CD4-positive, alpha-beta T cell treated with Interleukin-15 for 1 hour (primary cell): ENCODE measurements around the gene ADH5.
"Not testable (repeated sequence)": the region's sequence is repeated elsewhere in the genome, so short reads cannot be mapped to it uniquely, and the experiment has no call there.

ENCODE experiments used
- DNase-seq: peaks from one replicate; pipeline ENCODE4 v3.0.0-alpha.2; 2020

ADH5 gene

DNA sequence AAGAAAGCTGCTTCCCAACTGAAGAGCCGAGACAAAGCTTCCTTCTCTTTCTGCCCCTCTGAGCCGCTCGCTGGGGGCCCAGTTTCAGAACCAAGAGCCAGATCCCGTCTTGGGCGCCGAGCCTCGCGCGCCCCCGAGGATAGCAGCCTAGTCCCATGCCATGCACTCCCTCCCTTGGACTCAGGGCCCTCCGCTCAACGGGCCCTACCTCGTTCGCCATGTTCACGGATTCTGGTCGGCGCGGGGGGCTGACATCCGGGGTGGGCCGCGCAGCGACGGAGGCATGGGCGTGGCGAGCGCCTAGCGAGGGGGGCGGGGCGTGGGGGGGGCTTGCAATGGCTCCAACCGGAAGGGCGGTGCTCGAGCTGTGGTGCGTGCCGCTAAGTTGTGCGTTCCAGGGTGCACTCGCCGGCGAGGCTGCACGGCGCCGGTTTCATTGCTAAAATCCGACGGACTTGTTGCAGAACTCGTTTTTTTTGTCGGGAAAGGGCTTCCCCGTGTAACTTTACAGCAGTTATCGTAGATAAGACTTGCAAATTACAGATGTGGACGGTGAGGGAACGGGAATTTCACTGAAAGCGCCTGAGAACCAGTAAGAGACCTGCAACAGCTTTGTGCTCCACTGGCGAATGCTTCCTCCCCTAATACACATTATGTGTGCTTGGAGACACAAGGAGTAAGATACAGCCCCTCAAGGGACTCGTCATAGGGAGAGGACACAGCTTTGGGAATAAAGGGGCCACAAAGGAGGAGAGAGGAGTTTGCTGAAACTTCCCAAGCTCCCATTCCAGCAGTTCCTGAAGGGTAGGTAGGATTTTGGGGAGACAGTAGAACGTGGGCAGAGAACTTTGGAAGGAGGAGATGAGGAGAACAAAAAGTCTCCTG, at the start of gene ADH5:
TSS of gene ADH5 (minus strand) at position 308 of the 885 bp plus-strand sequence. CDS start at position 220, 88 bp downstream.
- peak; percentile 86 for DNase-seq

DNA sequence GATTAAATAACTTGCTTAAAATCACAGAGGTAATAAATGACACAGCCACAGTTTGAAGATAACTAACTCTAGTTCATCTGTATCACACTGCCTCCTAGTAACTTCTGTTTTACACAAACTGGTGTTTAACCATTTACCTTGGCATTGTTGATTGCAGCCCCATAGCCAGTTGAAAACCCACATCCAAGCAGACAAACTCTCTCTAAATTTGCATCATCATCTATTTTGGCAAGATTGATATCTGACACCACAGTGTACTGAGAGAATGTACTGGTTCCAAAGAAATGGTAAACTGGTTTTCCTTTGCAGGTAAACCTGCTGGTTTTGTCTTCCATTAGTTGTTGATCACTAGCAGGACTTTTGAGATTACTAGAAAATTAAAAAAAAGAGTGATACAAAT, 47.7 kb upstream of the ADH5 start:
- DNase-seq: no peak

DNA sequence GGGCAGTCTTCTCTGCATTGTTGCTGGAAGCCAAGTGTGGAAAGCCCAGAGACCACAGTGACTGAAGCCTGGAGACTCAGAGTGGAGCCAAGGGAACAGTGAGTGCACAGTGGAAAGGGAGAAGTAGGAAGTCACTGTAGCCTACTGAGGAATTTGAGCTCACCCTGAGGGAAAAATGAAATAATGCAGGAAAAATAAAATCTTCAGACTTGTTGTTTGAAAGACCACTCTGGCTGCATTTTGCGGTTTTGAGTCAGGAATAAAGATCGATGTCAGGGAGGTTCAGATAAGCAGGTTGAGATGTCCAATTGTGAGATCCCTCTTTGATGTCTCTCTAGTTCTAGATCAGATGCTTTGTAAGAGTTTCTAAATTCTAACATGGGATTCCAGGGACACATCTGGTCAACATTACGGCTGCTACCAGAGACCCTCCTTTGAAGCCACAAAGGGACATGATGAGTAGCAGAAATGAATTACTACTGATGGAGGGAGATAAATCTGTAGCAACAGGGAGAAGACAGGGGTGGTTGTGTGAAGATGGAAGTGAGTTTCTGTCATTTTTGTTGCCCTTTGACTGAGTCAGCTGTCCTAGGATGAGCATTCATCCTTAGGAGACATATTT, 47.1 kb upstream of the ADH5 start:
- DNase-seq: no peak

DNA sequence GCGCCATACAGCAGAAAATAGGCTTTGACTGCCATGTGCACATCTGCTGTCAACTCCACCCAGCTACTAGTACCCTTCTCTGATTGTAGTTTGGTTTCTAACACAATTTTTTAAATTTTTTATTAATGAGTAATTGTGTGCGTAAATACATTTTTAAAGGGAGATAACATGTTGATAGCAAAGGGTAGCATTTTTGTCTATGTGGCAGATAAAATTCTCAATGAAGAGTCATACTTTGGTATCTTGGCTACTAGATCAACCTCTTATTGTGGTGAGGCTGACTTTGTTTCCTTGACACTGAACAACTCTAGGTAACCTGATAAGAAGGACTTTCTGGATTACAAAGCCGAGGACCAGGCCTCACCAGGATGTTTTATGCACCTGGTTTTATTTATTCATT, 46.0 kb upstream of the ADH5 start:
- no peak for DNase-seq

DNA sequence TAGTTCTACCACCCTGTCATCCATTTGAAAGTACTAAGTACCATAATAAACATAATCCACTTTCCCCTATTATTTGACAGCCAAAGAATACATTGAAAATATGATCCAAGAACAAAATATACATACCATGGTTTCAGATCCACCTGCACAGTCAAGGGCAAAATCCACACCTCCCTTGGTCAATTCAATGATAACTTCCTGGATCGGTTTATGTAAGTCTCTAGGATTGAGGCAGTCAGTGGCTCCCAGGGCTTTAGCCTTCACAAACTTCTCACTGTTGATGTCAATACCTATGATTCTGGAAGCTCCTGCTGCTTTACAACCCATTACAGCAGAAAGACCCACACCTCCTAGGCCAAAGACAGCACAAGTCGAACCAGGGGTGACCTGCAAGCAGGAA, 42.8 kb upstream of the ADH5 start:
- no peak for DNase-seq

DNA sequence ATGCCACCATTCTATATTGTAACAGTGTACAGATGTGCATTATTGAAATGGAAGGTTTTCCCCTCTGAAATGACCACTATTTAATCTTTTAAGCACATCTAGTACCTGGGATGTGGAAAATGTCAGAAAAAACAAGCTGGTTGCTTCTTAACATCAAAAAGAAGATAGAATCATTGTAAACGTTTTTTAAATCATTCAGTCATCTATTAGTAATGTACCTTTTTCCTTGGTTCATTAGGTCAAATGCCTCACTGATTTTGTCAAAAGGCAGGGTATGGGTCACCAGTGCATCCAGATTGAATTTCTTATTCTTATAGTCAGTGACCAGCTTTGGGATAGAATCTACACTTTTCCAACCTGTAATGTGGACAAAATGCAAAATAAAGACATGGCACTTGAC, 37.8 kb upstream of the ADH5 start:
- DNase-seq: no peak

DNA sequence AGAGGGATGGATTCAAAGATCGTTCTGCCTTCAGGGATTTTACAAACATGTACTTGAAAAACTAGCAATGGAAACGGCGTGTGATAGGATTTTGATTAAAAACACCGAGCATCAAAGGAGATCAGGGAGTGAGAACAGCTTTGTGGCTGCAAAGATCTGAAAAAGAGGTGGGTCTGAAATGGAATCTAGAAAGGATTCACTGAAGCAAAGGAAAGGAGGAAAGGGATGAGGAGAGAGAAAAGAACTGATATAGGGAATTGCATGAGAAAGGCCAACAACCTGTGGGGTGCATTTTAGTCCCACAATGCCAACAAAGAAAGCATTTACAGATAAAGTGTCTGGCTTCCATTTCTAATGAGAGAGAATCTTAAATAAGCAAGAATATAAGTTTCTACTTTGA, 32.4 kb upstream of the ADH5 start:
- no peak for DNase-seq

DNA sequence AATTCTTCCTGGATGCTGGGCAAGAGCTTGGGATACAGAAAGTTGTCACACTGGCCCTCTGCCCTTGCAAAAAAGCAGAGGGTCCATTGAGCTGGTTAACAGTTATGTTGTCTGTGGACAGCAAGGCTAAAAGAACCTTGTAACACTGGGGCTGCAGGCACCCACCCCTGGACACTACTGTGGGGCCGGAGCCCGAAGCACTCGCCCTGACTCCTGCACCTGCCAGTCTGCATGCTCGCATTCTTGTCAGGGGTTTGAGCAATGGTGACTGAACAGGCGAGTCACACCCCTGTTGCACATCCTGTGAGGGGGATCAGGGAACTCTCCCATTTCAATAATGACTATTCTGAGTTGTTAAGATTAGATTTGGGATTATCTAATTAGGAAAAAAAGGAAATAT, 31.9 kb upstream of the ADH5 start:
- DNase-seq: no peak

DNA sequence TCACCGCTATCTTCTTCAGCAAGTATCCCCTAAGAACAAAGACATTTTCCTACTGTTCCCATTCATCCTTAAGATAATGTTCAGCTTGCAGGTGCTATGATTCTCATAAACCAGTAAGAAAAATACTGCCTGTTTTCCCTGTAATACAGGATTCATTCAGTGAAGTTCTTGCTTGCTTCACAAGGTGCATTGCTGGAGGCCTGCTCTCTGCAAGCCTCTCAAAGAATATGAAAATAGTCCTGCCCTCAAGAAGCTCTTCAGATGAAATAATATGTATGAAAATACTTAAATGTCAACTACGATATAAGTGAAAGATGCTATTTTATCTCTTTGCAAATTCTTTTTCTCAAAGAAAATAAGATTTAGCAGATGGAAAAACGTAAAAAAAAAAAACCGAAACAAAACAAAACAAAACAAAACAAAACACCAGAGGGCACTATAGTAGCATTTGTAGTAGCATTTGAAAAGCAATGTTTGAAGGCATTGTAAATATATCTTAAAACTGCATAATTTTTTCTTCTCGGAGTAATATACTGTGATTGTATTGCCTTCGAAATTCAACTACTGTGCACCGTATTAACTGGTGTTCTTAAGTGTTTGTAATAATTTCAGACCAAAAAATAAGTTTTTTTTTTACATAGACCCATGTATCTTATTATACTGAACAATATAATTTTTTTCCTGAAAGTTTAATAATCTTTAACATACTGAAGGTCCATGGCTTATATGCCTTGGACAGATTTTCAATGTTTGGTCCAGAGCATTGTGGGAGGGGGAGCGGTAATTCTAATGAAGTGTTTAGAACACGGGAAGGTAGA, 29.5 kb upstream of the ADH5 start:
- no peak for DNase-seq

DNA sequence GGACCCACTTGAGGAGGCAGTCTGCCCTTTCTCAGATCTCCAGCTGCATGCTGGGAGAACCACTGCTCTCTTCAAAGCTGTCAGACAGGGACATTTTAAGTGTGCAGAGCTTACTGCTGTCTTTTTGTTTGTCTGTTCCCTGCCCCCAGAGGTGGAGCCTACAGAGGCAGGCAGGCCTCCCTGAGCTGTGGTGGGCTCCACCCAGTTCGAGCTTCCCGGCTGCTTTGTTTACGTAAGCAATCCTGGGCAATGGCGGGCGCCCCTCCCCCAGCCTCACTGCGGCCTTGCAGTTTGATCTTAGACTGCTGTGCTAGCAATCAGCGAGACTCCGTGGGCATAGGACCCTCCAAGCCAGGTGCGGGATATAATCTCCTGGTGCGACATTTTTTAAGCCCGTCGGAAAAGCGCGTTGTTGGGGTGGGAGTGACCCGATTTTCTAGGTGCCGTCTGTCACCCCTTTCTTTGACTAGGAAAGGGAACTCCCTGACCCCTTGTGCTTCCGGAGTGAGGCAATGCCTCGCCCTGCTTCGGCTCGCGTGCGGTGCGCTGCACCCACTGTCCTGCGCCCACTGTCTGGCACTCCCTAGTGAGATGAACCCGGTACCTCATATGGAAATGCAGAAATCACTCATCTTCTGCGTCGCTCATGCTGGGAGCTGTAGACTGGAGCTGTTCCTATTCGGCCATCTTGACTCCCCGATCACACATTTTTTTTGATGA, 28.7 kb upstream of the ADH5 start:
- not testable (repeated sequence) for DNase-seq

DNA sequence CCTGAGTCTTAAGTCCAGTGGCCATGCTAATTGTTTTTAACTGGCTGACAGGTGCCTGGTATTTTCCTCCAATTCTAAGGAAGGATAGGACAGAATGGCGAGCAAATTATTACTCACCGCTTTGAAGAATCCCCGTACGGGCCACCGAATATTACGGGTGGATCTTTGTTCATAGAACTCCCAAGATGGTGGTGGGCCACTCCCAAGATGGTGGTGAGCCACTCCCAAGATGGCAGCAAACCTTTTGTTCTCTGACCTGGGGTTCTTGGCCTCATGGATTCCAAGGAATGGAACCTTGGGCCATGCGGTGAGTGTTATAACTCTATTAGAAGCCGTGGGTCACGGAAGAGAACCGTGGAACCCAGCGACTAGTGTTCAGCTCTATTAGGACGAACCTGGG, 20.7 kb upstream of the ADH5 start:
- not testable (repeated sequence) for DNase-seq

DNA sequence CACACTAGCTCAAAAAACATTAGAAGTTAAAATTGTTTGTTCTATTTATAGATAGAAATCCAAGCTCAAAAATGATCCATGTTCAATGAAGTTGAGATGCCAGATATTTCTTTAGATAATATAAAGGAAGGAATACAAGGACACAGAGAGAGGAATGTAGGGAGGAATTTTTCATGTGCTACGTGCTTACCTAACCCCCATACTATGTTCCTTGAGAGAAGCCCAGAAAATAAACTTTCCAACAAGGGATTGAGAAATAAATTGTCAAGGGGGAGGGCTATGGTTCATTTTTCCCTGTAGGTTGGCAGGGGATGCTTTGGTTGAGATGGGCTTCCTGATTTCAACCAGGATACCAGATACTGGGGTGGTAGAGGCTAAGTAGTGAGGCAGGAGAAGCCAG, 15.6 kb upstream of the ADH5 start:
- DNase-seq: no peak

DNA sequence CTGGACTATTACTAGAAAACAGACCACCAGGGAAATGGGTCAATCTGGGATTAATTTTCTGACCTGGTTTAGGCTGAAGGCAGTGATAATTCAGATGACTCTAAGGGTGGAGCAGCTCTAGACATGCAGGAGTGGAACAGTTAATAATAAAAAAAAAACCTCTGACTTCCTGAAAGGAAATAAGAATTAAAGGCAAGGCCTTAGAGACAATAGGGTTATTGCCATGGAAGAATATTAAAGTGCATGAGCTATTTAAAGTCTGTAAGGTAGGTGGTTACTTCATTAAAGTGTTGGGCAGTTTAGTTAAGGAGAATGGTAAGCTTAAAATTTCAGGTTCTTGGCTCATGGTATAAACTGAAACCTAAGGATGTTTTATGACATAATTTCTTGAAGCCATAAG, 14.6 kb upstream of the ADH5 start:
- DNase-seq: no peak

DNA sequence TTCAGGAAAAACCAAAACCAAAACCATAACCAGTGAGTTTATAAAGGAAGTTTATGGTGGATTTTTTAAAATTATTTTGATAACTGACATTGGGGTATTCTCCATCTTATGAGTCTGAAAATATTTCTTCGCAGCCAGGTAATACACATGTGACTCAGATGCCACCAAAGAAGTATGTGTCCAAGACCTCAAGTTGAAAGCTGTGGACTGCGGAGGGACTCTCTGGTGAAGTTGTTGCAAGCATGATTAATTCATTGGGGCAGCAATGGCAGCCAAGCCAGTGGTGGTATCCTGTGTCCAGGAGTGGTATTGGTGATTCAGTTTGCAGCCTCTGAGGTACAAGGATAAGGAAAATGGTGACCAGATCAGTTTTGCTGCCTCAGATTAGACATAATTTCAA, 14.0 kb upstream of the ADH5 start:
- no peak for DNase-seq

DNA sequence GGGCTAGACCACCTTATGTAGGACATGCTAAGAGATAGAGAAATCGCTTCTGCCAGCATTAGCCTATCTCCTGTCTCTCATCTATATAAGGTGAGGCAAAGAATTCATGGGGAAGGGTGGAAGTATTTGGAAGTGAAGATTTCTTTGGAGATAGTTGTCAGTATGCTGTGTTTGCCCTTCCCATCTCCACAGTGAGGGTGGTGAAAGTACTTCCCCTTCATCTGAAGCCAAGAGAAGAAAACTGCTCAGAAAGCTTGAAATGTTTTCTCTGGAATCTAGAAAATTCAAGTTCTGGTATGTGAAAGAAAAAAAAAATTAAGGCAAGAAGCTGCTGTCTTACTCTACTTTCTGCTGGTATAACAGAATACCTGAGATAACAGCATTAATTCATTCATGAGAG, 12.3 kb upstream of the ADH5 start:
- DNase-seq: no peak

DNA sequence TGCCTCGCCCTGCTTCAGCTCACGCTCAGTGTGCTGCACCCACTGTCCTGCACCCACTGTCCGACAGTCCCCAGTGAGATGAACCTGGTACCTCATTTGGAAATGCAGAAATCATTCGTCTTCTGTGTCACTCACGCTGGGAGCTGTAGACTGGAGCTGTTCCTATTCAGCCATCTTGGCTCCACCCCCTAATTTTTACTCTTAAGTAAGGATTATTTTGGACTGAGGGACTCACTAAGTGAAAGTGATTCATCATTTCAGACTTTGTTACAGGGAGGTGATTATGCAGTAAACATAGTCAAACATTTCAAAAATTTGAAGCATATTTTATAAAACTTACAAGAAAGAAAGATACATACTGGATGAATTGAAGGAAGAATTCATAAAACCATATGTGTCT, 11.2 kb upstream of the ADH5 start:
- DNase-seq: not testable (repeated sequence)

DNA sequence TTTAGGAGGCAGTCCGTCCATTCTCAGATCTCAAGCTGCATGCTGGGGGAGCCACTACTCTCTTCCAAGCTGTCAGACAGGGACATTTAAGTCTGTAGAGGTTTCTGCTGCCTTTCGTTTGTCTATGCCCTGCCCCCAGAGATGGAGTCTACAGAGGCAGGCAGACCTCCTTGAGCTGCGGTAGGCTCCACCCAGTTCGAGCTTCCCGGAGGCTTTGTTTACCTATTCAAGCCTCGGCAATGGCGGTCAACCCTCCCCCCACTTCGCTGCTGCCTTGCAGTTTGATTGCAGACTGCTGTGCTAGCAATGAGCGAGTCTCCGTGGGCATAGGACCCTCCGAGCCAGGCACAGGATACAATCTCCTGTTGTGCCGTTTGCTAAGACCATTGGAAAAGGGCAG, 10.7 kb upstream of the ADH5 start:
- DNase-seq: no peak

DNA sequence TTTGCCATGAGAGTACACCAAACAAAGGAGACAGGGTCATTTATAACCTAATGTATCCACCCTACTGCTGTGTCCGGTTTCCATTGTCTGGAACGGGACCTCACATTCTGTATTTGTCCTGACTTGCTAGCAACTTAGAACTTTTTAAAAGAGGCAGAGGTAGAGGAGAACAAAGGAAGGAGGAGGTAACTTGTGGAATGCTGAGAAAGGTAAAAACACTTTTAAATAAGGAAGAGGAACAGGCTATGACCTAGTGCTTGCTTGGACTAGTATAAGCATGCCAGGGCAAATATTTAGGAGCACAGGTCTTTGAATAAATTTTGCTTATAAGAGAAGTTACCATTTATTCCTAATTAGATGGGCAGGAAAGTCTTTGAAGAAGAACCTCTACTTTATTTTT, 3.3 kb upstream of the ADH5 start:
- not testable (repeated sequence) for DNase-seq

DNA sequence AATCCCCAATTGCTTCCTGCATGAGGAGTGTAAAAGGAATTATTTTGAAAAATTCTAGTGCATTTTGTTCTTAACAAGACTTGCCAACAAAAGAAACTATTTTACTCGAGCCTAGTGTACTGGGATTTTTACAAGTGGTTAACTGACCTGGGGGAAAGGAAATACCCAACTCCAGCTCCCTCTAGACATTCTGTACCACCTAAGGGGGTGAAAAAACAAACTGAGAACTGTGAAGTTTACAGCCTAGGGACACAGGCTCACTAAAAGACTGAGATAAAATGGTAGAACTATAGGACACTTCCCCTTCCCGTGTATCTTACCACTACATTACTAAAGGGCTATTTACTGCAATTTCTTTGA, 2.6 kb upstream of the ADH5 start:
- no peak for DNase-seq

DNA sequence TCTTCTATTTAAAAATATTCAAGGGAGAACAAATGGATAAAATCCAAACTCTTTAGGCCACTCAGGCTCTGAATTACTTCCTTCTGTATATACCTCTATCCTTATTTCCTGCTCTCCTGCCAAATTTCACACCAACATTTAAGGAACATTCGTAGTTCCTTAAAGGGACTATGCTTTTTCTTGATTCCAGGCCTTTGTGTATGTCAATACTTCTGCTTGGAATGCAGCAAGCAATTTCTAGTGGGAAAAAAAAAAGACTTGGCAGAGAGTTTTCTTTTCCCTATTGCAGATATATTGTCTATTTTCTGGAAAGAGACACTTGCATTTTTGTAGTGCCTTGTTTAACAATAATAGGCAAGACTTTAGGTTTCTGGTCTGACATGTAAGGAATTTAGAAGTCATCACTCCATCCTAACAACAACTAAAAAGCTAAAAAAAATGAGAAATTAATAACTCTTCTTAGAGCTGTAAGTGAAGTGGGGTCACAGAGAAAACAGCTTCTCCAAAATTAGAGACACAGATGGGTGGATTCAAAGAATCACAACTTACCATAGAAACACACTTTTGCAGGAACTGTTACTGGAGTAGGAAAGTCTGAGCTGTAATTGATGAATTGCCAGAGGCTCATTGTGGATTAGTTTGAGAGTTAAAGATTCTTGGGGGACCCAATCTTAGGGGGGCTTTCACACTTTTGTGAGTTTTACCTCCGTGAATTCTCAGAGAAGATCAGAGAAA, 2.1 kb upstream of the ADH5 start:
- DNase-seq: no peak

DNA sequence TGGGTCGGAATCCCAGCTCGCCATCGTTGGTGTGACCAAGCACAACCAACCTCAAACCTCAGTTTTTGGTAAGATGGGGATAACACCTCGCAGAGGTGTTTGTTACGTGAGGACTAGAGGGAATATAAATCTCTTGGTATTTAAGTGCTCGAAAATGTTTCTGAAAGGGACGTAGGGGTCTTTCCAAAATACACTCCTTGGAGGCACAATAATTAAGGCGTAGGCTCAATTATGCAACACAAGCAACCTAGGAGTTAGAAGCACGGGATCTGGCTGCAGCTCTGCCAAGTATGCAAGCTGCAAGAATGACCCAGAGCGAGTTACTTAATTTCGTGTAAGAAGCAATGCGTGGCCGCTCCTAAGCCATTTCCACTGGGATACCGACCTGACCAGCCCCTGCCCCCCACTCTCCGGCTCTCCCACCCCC, 552 bp downstream of the ADH5 start:
- no peak for DNase-seq

DNA sequence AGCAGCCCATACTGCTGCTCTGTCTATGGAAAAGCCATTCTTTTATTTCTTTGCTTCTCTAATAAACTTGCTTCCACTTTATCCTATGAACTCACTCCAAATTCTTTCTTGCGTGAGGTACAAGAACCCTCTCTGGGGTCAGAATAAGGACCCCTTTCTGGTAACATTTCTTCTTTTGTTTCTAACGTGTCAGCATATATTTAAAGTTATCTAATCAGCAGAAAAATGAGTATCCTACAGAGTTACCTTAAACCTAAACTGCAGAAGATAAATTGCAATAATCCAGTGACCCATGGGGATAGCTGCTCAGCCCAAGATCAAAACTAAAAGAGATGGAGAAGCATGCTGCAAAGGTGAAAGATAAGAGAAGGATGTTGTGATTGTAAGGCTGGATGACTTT, 4.0 kb downstream of the ADH5 start:
- no peak for DNase-seq
